BE2C (cell line): ENCODE data around the gene OR5I1.
"Not testable (repeated sequence)": the region's sequence is repeated elsewhere in the genome, so short reads cannot be mapped to it uniquely, and the experiment has no call there.

ENCODE experiments used
- DNase-seq: peaks from one replicate; pipeline ENCODE4 v3.0.0-alpha.2; 2020
- H3K27me3 ChIP-seq: fragments of 250-450 bp; sonication (Bioruptor Pico); 2 replicates; pipeline ENCODE4 v1.5.1; 2020; ENCODE audit warnings: mild to moderate bottlenecking
- H3K36me3 ChIP-seq: fragments of 250-450 bp; sonication (Bioruptor Pico); 2 replicates; pipeline ENCODE4 v1.5.1; 2020; ENCODE audit warnings: mild to moderate bottlenecking
- H3K4me1 ChIP-seq: fragments of 250-450 bp; sonication (Bioruptor Pico); 2 replicates; pipeline ENCODE4 v1.5.1; 2020
- H3K4me3 ChIP-seq: 2 replicates; pipeline ENCODE4 v1.5.1; 2011; ENCODE audit warnings: low read depth, low read length
- H3K9me3 ChIP-seq: fragments of 250-450 bp; sonication (Bioruptor Pico); 2 replicates; pipeline ENCODE4 v1.5.1; 2020
- TF ChIP-seq, protein P1 (sequence below): IDR thresholded peaks from 2 replicates; pipeline ENCODE4 v1.5.1; 2012; ENCODE audit warnings: mild to moderate bottlenecking, low read depth, low read length

Gene OR5I1

DNA sequence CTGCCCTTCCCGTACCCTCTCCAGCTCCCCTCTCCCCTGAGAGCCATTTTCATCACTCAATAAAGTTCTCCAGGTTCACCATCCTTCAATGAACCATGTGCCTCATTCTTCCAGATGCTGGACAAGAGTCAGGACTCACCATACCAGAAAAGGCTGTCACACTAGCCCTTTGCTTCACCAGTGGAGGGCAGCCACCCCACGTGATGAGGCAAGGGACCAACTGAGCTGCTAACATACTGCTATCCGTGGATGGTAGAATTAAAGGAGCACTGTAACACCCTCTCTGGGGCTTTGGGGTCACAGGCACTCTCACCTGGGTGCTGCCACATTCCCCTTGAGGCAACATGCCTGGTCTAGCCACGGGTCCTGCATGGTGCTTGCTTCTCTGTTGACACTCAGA lies 13.1 kb upstream of the OR5I1 start:
- Histone ChIP-seq H3K27me3 (no peaks in the 10 kb centered on the region), H3K36me3 (no peaks in the 10 kb centered on the region), H3K4me1 (no peaks in the 10 kb centered on the region), H3K9me3 (no peaks in the 10 kb centered on the region), H3K4me3 (no peak overlapping the region)
- TF ChIP-seq, protein P1, sequence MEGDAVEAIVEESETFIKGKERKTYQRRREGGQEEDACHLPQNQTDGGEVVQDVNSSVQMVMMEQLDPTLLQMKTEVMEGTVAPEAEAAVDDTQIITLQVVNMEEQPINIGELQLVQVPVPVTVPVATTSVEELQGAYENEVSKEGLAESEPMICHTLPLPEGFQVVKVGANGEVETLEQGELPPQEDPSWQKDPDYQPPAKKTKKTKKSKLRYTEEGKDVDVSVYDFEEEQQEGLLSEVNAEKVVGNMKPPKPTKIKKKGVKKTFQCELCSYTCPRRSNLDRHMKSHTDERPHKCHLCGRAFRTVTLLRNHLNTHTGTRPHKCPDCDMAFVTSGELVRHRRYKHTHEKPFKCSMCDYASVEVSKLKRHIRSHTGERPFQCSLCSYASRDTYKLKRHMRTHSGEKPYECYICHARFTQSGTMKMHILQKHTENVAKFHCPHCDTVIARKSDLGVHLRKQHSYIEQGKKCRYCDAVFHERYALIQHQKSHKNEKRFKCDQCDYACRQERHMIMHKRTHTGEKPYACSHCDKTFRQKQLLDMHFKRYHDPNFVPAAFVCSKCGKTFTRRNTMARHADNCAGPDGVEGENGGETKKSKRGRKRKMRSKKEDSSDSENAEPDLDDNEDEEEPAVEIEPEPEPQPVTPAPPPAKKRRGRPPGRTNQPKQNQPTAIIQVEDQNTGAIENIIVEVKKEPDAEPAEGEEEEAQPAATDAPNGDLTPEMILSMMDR: no peak
- DNase-seq: no peak

GRCh38 chr11:55942785-55943392 lies 6.7 kb upstream of the OR5I1 start:
- Histone ChIP-seq H3K36me3 (no peaks in the 10 kb centered on the region), H3K9me3 (no peaks in the 10 kb centered on the region), H3K4me1 (no peaks in the 10 kb centered on the region), H3K27me3 (no peaks in the 10 kb centered on the region), H3K4me3 (no peak overlapping the region)
- TF ChIP-seq, protein P1: peak; percentile 32
- no peak for DNase-seq

DNA sequence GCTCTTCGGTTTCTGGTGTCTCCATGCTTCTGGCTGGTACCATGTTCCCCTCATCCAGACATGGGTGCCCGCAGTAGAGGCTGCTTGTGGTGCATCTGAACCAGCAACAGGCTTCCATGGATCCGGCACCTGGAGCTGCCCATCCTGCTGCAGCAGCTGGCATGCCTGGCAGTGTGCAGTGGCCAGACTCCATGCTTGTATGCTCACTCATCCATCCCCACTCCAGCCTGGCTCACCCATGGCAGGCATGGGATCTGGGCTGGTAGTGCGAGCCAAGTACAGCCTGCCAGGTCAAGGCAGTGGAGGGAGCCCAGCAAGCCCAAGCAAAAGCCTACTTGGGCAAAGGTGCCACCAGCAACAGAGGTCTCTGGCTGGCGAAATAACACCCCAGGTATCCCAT lies 15.7 kb downstream of the OR5I1 start:
- TF ChIP-seq, protein P1: no peak
- Histone ChIP-seq H3K9me3 (no peaks in the 10 kb centered on the region), H3K27me3 (no peaks in the 10 kb centered on the region), H3K4me3 (no peak overlapping the region), H3K36me3 (no peaks in the 10 kb centered on the region), H3K4me1 (no peaks in the 10 kb centered on the region)
- DNase-seq: no peak

- H3K4me3 ChIP-seq: no peak within 1 kb of the TSS
- no peaks in the 10 kb centered on the region for H3K27me3 ChIP-seq
- no peaks in the 10 kb centered on the region for H3K9me3 ChIP-seq
- no peak for DNase-seq
- H3K4me1 ChIP-seq: no peaks in the 10 kb centered on the region
- TF ChIP-seq, protein P1: no peak
- H3K36me3 ChIP-seq: no peaks in the 10 kb centered on the region
These were observed 21.7 kb downstream of the OR5I1 start, which contains the start of gene OR5W2 for GRCh38 chr11:55914482-55914881. Gene OR5W2, minus strand, starts transcription at chr11:55914582. Its CDS starts 0 bp downstream, at chr11:55914582.

GRCh38 chr11:55902308-55902707 lies 33.9 kb downstream of the OR5I1 start:
- no peak for DNase-seq
- TF ChIP-seq, protein P1: no peak
- no peaks in the 10 kb centered on the region for H3K9me3 ChIP-seq
- no peaks in the 10 kb centered on the region for H3K27me3 ChIP-seq
- H3K4me3 ChIP-seq: no peak overlapping the region
- H3K4me1 ChIP-seq: no peaks in the 10 kb centered on the region
- H3K36me3 ChIP-seq: no peaks in the 10 kb centered on the region

- H3K9me3 ChIP-seq: no peaks in the 10 kb centered on the region
- no peaks in the 10 kb centered on the region for H3K27me3 ChIP-seq
- H3K4me3 ChIP-seq: no peak overlapping the region
- H3K4me1 ChIP-seq: no peaks in the 10 kb centered on the region
- no peaks in the 10 kb centered on the region for H3K36me3 ChIP-seq
- DNase-seq: no peak
- TF ChIP-seq, protein P1: peak; percentile 21; the same call in 1 of the 2 replicates
These were observed 41.0 kb downstream of the OR5I1 start for GRCh38 chr11:55895216-55895615.

GRCh38 chr11:55885481-55885880 lies 50.7 kb downstream of the OR5I1 start:
- H3K4me3 ChIP-seq, H3K36me3 ChIP-seq: not testable (repeated sequence)

More at GRCh38 chr11:55885481-55885880, 50.7 kb downstream of the OR5I1 start:
- not testable (repeated sequence) for DNase-seq, H3K9me3 ChIP-seq, H3K4me1 ChIP-seq, H3K27me3 ChIP-seq
